ENCODE measurements around the gene ACE.

Gene ACE

DNA sequence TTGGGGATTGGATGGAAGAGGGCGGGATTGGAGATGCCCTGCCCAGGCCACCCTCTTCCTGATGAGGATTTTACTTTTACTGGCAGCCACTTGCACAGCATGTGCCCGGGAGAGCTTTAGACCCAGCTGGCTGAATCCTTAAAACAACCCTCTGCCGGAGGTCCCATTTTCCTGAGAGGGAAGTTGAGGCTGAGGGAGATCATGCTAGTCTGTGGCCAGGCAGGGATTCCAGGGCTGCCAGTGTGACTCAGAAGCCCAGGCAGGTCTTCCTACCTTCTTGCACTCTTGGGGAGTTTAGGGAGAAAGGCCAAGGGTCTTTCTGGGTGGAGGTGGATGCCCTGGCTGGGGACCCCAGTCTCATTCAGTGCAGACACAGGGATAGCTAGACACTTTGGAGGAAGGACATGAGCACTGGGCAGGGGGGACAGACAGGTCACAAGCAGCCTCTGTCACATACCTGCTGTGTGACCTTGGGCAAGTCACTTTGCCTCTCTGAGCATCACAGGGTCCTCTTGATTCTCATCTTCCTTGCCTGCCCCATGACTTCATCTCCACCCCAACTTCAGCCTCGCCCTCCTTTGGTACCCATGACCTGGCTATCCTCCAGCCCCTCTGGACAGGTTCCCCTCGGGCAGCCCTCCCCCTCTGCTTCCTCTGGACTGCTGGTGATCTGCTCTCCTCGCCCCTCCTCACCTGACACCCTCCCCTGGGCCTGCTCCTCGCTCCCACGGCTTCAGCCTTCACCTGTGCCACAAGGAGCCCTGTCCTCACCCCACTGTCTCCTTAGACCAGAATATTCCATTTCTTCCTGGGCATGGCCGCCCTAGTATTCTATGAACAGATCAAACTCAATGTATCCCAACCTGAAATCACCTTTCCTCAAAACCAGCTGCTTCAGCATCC is 62.1 kb downstream of the ACE start:
- FAIRE-seq = no peak

DNA sequence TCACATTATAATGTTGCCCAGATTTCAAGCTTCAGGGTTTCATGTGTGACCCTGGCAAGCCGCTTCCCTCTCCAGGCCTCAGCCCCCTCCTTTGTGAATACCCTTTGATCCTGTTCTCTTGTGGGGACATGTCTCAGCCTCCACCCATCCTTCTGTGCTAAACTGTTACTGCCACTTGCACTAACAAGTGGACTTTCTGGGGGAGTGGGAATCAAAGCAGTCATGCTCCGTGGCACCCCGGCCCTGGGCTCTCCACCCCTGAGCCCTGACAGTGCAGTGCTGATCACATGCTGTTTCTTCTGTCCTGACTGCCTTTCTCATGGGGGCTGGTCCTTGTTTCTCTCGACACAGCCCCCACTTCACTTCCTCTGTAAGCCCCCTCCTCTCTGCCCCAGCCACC is 63.7 kb downstream of the ACE start:
- FAIRE-seq = no peak

DNA sequence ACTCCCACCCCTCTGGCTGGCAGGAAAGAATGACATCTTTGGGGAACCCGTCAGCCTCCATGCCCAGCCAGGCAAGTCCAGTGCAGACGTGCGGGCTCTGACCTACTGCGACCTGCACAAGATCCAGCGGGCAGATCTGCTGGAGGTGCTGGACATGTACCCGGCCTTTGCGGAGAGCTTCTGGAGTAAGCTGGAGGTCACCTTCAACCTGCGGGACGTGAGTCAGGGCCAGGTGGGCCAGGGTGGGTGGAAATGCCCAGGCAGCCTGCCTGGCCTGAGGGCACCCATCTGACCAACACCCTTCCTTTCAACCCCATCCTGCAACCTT is 65.3 kb downstream of the ACE start:
- FAIRE-seq = no peak

DNA sequence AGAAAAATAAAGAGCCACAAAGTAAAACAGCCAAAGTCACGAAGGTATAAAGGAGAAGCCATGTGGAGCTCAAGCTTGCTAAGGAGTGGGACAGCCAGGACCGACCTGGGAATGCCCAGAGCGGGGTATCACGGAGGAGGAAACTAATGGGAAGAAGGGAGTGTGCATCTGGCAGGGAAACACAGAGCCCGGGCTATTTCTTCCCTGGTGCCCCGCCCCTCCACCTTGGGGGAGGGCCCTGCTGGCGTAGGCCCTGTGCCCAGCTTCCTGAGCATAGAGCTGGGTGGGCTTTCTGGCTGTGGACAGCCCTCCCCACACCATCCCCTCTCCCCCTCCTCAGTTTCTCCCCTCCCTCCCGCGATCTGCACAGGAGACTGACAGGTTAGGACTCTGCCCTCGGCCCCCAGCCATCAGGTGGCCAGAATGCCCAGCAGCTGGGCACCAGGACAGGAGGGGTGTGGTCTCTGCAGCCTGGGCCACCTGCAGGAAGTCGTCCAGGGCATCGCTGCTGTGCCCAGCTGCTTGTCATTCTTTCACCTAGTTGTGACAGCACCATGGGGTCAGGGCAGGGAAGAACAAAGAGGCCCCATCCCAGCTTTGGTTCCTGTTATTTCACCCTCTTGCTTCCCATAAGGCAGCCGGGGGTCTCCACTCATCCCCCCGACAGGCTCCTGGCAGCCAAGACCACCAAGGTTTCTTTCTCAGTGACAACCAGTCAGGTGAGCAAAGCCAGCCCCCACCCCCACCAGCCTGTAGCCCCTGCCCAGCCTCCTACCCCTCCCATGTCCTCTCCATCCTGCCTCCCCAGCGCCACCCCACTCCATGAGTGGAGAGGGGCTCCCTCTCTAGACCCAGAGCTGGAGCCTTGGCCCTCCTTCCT is 66.3 kb downstream of the ACE start:
- no peak for FAIRE-seq

DNA sequence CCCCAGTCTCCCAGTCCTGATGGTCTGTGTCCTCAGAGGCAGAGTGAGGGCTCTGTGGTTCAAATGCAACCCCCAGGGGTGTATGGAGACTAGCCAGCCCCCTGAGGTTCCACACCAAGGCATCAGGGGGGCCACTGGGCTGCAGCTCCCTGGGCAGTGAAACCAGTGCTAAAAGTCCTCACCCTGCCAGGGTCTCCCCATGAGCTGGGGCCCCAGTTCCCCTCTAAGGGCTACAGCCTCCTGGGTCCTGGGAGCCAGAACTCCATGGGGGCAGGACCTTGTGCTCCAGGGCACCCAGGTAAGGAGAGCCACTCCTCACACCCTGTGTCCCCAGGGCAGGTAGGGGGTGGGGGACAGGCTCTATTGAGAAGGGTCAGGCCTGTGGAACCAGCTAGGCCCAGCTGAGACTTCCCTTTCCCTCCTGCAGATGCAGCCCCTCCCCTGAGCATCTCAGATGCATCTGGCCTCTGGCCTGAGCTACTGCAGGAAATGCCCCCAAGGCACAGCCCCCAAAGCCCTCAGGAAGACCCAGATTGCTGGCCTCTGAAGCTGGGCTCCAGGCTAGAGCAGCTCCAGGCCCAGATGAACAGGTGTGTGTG is 67.1 kb downstream of the ACE start:
- no peak for FAIRE-seq

DNA sequence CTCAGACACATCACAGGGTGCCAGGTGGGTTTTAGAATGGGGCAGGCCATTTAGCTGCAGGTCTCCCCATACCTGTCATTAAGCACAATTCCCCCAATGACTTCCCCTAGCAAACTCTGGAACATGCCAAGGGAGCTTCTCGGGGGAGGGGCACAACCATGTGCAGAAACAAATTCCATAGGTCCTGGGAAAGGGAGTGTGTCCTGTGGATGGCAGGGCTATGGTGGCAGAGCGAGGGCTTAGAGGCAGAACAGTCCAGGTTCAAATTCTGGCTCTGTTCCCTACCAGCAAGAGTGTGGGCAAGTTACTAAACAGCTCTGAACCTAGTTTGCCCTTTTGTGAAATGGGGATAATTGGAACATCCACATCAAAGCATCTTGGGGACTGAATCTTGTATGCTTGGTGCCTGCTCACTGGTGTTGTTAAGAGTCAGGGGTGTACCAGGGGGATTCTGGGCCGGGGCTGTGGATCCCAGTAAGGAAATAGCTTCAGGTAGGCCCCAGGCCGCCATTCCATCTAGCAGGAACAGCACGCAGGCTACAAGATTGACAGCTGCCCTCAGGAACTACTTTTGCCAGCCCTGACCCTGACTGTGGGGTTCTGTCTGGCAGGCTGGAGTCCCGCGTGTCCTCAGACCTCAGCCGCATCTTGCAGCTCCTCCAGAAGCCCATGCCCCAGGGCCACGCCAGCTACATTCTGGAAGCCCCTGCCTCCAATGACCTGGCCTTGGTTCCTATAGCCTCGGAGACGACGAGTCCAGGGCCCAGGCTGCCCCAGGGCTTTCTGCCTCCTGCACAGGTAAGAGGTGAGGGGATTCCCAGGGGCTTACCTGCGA is 67.8 kb downstream of the ACE start:
- no peak for FAIRE-seq

DNA sequence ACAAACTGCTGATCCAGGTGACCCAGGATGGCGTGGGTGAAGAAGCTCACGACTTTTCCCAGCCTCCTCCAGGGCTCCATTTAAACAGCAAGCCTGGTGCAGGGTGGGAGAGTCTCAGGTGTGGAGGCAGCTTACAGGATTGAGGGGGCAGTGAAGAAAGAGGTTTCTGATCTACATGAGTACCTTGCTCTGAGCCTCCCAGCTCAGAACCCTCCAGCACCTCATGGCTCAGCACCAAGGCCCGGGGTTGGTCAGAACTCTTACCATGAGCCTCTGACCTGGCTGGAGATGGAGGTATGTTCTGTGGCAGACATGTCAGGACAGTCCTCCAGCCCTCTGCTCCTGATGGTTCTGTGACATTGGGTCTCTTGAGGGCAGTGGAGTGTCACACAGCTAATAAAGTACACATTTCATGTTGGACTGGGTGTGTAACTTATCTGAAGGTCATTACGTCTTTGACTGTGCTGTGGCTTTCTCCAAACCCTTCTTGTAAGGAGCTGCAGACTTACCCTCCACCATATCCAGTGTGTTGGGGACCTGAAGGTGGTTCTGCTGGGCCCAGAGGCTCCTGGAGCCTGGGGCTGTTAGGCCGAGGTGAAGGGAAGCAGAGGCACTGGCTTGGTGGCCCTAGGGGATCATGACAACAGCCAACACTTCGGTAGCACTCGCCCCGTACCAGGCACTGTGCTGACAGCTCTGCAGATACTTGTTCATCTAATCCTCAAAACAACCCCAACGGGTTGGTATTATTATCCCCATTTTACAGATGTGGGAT is 69.6 kb downstream of the ACE start:
- FAIRE-seq = no peak

DNA sequence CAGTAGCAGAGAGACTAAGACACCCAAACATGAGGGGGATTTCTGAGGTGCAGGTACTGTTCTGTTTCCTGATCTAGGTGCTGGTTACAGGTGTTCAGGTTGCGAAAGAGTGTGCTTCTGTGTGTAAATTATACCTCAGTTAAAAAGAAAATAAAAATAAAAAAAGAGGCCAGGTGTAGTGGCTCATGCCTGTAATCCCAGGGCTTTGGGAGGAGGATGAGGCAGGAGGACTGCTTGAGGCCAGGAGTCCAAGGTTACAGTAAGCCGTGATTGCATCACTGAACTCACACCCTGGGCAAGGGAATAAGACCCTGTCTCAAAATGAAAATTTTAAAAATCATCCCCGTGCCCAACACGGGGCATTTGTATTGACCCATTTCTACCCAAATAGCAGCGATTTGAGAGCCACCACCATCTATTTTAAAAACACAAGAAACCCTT is 70.2 kb downstream of the ACE start:
- no peak for FAIRE-seq
